Stomach (tissue), 4 donors: ENCODE data around the gene NFYA.

Experiments
- CTCF ChIP-seq, 7 experiments: fragments of 450-650 bp in 4 of 7; fragments of 200-600 bp in 3 of 7; sonication (generic) in 3 of 7; IDR thresholded peaks; one replicate each; pipeline ENCODE4 v1.5.1; 2016 to 2019; ENCODE audit warnings: antibody characterized with exemption in 7 of 7, control low read depth in 2 of 7, mild to moderate bottlenecking in 1 of 7
- EP300 ChIP-seq: sonication (generic); formaldehyde crosslinking; IDR thresholded peaks from one replicate; pipeline ENCODE4 v1.6.1; 2017; ENCODE audit warnings: antibody characterized with exemption
- POLR2A ChIP-seq, 4 donors: fragments of 450-650 bp; IDR thresholded peaks; one replicate each; pipeline ENCODE4 v1.6.1; 2016; ENCODE audit warnings: antibody characterized with exemption in 4 of 4, control low read depth in 2 of 4, mild to moderate bottlenecking in 1 of 4, moderate library complexity in 1 of 4
- POLR2AphosphoS5 ChIP-seq, 3 donors: sonication (generic); formaldehyde crosslinking; IDR thresholded peaks; one replicate each; pipeline ENCODE4 v1.6.1; 2016; ENCODE audit warnings: antibody characterized with exemption in 3 of 3

GRCh38 chr6:41098366-41098765, 25.6 kb downstream of the NFYA start:
- TF ChIP-seq POLR2AphosphoS5 (IDR thresholded peaks at IDR 0.05) (no peak), CTCF (IDR thresholded peaks at IDR 0.05) (no peak), POLR2A (IDR thresholded peaks at IDR 0.05) (no peak), EP300 (no peak)
